Cardiac muscle cell (in vitro differentiated cells and primary cell): ENCODE measurements around the gene HOXB2. TPM values are rescaled to one million over a fixed set of nuclear protein-coding genes. Genes with fewer than 3 reads are reported as not detected.
A peak's percentile ranks its signal among the peaks of the same experiment; 100 is the strongest.

Source experiments
- DNase-seq, 2 donors: peaks; one replicate each; pipeline versions ENCODE4 v3.0.0 to v3.0.0-alpha.2; 2010 to 2017; ENCODE audit warnings: low read depth in 1 of 2, low spot score in 1 of 2
- H3K27ac ChIP-seq: fragments of 200-600 bp; sonication (generic); 2 replicates; pipeline ENCODE4 v1.5.1; 2016
- H3K27me3 ChIP-seq: fragments of 200-600 bp; sonication (generic); 2 replicates; pipeline ENCODE4 v1.6.0; 2016; ENCODE audit warnings: control low read depth
- H3K36me3 ChIP-seq: fragments of 200-600 bp; sonication (generic); 2 replicates; pipeline ENCODE4 v1.5.1; 2016; ENCODE audit warnings: control low read depth
- H3K4me1 ChIP-seq: fragments of 200-600 bp; sonication (generic); 2 replicates; pipeline ENCODE4 v1.8.1; 2017; ENCODE audit warnings: low read depth, mild to moderate bottlenecking, mixed run types
- H3K4me3 ChIP-seq: fragments of 200-600 bp; sonication (generic); 2 replicates; pipeline ENCODE4 v1.5.1; 2016; ENCODE audit warnings: mild to moderate bottlenecking
- H3K9me3 ChIP-seq: fragments of 200-600 bp; sonication (generic); 2 replicates; pipeline ENCODE4 v1.5.1; 2017; ENCODE audit warnings: low read depth, mild to moderate bottlenecking, control low read depth
- polyA plus RNA-seq: library from polyadenylated mRNA; unstranded; fragments of >200 nt; fragmentation: Nextera tagmentation; extraction: Ambion mirVana; gene quantifications from 2 replicates; pipeline ENCODE4 v1.2.1, GENCODE V29; 2016
- total RNA-seq: library from RNA; depleted of rRNA; stranded (reverse); fragments of >200 nt; gene quantifications from 2 replicates; pipeline ENCODE4 v1.2.3, GENCODE V29; 2016
- TF ChIP-seq, protein P1 (sequence below): IDR thresholded peaks from 2 replicates; pipeline ENCODE4 v1.5.1; 2012; ENCODE audit warnings: low read depth, mild to moderate bottlenecking, low read length

The HOXB2 gene
- total and polyA plus RNA-seq, 2 experiments from 2014 or later, result 107 to 111 TPM

DNA sequence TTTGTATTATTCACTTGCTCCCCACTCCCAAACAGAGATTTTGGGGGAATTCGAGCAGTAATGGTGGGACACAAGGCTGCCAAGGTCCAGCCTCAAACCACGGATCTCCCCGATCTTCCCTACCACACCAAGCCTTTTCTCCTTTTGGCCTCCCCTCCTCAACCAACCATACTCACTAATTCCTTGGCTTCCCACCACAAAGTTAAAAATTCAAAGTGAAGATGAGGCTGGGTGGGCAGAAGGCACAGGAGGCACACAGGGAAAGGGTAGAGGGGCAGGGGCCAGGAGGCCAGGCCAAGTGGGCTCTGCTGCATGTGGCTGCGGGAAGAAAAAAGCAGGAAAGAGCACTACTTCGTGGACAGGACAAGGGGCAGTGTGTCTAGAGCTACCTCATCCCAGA, 18.0 kb upstream of the HOXB2 start:
- no peak for DNase-seq
- Histone ChIP-seq H3K4me1 (peaks cover 35% of the 10 kb centered on the region), H3K27ac (no peak overlapping the region), H3K36me3 (no peaks in the 10 kb centered on the region), H3K27me3 (peaks cover 100% of the 10 kb centered on the region), H3K4me3 (no peak overlapping the region), H3K9me3 (no peaks in the 10 kb centered on the region)
- TF ChIP-seq, protein P1, sequence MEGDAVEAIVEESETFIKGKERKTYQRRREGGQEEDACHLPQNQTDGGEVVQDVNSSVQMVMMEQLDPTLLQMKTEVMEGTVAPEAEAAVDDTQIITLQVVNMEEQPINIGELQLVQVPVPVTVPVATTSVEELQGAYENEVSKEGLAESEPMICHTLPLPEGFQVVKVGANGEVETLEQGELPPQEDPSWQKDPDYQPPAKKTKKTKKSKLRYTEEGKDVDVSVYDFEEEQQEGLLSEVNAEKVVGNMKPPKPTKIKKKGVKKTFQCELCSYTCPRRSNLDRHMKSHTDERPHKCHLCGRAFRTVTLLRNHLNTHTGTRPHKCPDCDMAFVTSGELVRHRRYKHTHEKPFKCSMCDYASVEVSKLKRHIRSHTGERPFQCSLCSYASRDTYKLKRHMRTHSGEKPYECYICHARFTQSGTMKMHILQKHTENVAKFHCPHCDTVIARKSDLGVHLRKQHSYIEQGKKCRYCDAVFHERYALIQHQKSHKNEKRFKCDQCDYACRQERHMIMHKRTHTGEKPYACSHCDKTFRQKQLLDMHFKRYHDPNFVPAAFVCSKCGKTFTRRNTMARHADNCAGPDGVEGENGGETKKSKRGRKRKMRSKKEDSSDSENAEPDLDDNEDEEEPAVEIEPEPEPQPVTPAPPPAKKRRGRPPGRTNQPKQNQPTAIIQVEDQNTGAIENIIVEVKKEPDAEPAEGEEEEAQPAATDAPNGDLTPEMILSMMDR, result no peak

DNA sequence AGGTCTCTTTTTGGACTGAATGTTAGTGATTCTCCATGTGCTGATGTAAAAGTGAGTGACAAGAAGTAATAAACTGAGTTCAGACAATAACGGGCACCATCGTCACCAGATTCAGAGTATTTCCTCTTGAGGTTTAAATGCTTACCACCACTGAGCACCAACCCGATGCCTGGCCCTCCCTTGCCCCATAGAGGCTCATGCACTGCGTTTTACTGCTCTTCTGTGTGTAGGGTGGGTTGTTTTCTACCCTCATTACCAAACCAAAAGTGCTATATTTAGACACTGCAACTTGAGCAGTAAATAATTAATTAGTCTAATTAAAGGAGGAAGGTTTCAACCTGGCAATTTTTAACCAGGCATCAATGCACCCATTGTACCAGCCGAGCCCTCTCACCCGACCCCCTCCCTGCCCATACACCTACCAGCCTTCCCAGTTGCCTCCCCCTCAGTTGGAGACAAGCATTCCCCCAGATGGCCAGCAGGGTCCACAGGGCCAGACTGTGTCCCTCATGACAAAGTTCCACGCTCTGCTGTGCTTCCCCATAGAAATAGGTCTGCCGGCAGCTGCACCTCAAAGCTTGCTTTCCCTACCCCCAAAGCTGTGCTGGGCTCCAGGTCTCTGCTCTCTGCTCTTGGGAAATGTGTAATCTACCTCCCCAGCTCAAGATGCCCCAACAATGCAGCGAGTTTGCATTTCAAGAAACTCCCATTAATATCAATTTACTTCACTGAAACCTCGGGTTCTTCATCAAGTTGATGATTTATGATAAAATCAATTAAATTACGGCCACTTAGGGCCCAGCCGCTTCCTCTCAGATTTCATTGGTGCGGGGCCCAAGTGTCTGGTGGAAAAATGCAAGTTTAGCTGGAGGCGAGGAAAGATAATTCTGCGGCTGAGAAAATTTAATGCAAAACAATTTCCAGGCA, 17.2 kb upstream of the HOXB2 start:
- no peak for DNase-seq
- H3K4me1 ChIP-seq, result peaks cover 42% of the 10 kb centered on the region

DNA sequence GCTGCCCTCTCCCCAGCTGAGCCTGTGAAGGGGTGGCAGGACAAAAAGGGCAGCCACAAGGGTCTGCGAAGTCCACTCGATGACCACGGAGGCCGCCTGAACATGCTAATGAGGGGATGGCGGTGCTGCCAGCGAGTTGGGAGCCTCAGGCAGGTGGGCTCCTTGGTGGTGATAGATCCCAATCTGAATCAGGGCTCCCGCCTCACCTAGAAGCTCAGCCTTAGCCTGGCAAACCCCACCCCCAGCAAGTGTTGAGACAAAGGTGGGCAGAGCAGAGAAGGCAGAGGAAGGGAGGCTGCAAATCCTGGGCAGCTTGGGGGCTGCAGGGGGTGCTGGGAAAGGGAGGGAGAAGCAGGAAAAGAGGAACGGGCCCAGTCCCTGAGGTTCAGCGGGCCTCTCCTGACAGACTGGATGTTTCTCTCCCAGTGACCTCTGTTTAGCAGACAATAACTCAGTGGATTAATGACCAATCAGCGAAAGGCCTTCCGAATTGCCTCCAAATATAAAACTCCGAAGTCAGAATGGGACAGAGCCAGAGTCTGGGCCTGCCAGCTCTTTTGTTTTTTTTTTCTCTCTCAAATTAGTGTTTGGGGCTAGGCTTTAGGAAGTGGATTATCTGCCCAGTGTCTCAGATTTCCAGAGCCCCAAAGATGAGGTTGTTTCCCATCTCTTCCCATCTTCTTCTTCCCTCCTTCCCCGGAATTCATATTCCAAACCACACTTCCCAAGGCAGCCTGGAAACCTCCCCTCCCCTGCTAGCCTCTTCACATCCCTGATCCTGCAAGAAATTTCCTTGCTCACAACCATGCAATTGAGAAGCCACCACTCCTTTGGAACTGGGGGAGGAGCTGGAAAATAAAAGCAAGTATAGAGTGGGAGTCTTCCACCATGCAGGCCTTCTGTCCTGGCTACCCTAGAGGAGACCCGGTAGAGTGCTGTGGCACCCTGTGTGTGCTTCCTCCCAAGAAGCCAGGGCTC, 15.2 kb upstream of the HOXB2 start:
- Histone ChIP-seq H3K4me1 (peaks cover 51% of the 10 kb centered on the region), H3K9me3 (no peaks in the 10 kb centered on the region), H3K4me3 (no peak overlapping the region), H3K27me3 (peaks cover 88% of the 10 kb centered on the region), H3K36me3 (no peaks in the 10 kb centered on the region), H3K27ac (no peak overlapping the region)
- TF ChIP-seq, protein P1, result no peak
- no peak for DNase-seq

More for the DNA sequence above, 17.2 kb upstream of the HOXB2 start:
- TF ChIP-seq, protein P1, result peak; percentile 26
- no peaks in the 10 kb centered on the region for H3K9me3 ChIP-seq
- H3K4me3 ChIP-seq, result no peak overlapping the region
- H3K27ac ChIP-seq, result no peak overlapping the region
- H3K27me3 ChIP-seq, result peaks cover 100% of the 10 kb centered on the region
- no peaks in the 10 kb centered on the region for H3K36me3 ChIP-seq

DNA sequence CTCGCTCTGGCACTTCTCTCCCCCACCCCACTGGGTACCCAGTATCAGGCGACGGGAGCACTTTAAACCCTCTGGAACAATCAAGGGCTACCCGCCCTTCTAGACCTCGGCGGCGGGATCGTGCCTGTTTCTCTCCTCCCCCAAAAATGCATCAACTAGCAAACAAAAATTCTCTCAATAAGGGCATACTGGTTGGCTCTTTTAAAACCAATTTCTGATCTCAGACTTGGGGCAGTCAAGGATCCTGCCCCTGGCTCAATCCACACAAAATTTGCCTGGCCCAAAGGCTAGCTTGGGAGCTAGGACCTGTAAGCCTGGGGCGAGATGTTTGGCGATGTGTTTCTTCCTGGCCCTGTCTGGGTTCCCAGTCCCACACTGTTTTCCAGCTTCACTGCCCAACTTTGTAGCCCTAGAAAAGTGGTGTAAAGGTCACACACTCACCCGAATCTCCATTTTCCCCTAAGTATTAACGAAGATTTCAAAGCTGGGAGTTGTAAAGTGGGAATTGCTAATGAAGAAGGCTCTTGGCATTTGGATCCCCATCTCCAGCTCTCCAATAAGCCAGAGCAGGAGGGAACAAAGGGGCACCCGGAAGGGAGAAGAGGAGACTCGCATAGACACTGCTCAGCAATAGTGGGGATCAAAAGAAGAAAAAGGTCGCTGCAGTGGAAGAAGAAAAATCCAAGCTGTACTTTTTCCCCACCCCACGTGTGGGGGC, 14.4 kb upstream of the HOXB2 start:
- Histone ChIP-seq H3K4me3 (no peak overlapping the region), H3K9me3 (no peaks in the 10 kb centered on the region), H3K4me1 (peaks cover 43% of the 10 kb centered on the region), H3K27ac (no peak overlapping the region), H3K27me3 (peaks cover 88% of the 10 kb centered on the region), H3K36me3 (no peaks in the 10 kb centered on the region)
- DNase-seq, result no peak
- TF ChIP-seq, protein P1, result no peak

DNA sequence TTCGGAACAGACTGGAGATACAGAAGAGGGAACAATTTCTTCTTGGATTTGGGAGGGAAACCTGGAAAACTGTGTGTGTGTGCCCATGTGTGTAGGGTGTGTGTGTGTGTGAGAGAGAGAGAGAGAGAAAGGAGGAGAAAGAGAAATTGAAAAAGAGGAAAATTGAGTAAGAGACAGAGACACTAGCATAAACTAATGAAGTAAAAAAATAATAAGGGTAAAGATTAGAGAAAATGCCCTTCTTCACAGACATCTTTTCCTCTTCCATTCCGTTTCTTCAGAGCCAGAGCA, 13.9 kb upstream of the HOXB2 start:
- TF ChIP-seq, protein P1, result no peak
- no peaks in the 10 kb centered on the region for H3K36me3 ChIP-seq
- H3K4me3 ChIP-seq, result no peak overlapping the region
- DNase-seq, result no peak
- no peaks in the 10 kb centered on the region for H3K9me3 ChIP-seq
- H3K27me3 ChIP-seq, result peaks cover 86% of the 10 kb centered on the region
- H3K4me1 ChIP-seq, result peaks cover 48% of the 10 kb centered on the region
- H3K27ac ChIP-seq, result no peak overlapping the region
